Stimulated activated CD4-positive, alpha-beta T cell treated with anti-CD3 and anti-CD28 coated beads, Interleukin-1b, Interleukin-23, amount 100 ng/mL, for 48 hours (primary cell): ENCODE measurements around the gene ANTXR1.

ENCODE experiments used
- DNase-seq: peaks from one replicate; pipeline ENCODE4 v3.0.0-alpha.2; 2020

The ANTXR1 gene

DNA sequence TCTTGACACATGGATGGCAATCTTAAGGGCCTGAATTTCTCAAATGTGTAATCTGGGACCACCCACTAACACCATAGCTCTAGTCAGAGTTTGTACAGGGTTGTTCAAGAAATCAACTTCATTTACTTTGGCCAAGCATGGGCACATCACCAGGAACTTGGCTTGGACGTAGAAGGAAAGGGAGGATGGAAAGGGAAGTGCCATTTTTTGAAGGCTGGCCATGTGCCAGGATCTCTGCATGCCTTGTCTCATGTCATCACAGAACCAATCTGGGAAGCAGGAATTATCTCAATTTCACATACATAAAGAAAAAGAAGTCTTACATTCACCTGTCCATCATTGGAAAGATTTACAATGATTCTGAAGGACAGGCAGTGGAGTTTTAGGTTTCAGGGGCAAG is 128.1 kb downstream of the ANTXR1 start:
- no peak for DNase-seq

DNA sequence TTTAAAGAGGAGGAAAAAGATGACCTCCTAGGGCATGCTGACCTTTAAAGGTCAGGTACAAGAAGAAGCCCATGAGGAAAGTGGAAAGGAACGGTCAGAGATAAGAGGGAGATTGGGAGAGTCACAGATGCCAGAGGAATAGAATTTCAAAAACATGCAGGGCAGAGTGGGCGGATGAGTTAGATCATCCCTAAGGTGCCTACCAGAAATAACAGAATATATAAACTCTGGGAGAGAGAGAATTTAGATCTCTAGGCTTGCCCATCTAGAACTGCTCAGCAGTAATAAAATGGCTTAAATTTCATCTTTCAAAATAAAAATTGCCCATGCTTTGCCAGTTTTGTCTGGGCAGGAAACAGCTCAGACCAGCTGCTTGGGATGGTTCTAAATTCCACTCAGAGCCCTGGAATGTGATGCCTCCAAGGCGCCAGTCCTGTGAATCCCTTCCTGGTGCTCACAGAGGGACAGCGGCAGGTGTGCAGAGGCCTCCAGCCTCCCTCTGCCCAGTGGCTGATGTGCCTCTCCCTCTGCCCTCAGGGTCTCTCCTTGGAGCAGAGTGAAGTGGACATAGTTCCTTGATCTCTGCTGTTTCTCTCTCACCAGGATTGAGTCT is 130.9 kb downstream of the ANTXR1 start:
- no peak for DNase-seq

DNA sequence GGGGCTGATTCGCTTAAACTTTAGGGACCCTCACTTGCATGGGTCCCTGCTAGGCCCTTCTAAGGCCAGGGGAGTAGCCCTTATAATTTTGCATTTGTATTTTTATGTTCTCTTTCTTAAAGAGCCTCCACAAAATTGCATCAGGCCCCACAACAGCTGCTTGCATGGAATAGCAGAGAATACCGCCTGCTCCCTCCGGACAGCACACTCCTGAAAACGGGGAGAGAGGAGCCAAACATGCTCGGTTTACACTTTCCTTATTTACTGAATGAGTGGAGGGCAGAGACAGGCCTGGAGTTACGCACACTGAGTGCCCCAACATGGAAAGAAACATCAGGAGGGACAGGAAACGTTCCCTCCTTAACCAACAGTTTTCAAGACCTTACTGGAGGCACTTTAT is 132.2 kb downstream of the ANTXR1 start:
- no peak for DNase-seq

DNA sequence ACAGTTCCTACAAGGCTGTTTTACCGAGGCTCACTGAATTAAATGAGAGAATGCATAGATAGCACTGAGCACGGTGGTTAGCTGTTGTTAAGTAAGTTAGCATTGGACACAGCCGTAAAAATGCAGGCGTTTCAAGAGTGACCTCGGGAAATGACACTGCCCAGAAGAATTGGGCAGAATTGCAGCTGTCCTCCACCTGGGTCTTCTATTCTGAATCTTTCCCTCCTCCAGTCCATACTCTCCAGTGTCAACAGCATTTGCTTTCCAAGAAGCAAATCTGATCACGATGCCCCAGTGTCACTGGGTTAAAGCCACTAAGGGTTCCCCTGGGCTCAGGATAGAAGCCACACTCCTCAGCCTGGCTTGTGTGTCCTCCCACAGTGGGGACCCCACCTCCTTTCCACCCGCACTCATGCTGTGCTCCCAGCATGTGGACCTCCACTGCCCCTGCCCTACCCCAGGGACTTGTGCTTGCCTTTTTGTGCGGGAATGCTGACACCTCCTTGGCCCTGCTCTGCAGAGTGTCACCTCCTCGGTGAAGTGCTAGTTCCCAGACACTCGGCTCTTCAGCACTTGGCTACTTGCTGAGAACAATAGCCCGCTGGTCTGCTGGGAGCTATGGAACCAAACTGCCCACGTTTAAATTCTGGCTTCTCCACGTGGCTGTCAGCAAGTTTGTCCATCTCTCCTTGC is 135.0 kb downstream of the ANTXR1 start:
- DNase-seq: no peak

DNA sequence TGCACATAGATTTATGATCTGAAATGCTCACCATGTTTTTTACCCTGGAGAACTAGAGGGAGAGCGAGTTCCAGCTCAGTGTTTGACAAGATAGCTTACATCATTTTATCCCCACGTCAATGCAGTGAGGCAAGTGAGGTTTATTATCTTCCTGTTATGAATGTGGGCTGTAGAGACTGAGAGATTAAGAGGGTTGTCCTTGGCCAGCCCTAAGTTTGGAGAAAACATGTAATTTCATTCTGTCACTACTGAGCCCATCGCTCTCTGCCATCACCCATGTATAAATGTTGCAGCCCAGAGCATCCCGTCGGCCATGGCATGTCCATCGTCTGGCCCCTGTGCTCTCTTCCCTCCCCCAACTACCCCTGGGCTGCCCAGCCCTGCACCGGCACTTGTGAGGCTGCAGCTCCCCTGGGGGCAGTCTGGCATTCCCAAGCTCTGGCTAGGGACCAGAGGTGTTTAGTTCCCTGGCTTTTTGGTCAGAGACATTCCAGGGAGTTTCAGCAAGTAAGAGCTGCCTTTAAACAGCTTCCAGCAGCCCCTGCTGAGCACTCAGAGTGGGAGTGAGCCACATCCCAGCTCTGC is 136.7 kb downstream of the ANTXR1 start:
- no peak for DNase-seq

DNA sequence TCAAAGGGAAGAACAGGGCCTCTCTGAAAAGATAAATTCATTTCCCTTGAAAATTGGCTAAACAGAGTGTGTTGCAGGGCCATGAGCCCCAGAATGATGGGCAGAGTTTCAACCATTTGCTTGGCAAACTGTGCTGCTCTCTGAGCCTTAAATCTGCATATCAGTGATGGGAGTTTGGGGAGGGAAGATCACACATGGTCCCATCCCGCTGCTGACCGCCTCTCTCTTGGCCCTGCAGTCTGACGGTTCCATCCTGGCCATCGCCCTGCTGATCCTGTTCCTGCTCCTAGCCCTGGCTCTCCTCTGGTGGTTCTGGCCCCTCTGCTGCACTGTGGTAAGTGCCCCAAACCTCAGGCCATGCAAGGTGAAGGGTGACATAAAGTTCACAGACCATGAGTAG is 139.0 kb downstream of the ANTXR1 start:
- no peak for DNase-seq

DNA sequence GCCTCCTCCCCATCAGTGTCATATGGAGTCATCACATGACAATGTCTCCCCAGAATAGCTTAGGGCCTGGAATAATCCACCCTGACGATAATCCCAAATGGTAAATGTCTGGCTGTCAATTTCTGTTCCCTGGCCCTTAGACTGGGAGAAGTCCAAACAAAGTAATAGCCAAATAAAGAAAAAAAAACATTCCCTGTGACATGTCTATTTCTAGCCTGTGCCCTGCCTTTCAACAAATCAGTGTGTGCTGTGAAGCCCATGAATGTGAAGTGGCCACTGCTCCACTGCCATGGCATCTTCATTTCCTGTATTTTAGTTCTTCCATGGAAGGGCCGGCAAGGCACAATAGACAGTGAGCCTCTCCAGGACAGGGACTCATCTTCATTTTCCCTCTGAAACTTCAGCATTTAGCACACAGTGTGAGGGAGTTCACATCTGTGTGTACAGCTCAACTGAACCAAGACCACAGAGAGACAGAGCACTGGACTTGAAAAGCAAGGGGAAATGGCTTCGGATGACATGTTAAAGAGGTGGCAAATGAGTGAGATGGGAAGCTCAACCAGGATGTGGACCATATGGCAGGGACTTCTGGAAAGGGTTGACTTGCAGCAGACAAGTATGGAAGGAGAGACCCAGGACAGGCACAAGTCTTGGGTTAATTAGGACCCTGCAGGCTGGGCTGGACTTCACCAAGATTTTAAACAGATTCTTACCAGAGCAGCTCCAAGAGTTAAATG is 140.0 kb downstream of the ANTXR1 start:
- no peak for DNase-seq

DNA sequence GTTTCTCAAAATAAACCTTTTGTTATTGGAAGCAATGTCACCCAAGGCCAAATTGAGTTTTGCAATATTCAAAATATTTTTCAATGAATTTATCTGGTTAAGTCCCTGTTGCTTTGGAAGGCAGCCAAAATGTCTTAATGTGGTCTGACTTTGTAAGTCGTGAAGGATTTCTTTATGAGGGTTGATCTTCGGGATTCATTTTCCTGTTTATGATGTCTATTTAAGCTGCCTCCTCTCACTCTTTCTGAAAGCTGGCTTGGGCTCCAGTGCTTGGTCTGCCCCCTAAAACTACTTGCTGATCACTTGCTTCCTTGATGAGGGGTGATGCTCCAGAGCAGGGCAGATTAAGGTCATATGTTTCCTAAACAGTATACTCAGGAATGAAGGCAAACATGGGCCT is 141.1 kb downstream of the ANTXR1 start:
- no peak for DNase-seq

DNA sequence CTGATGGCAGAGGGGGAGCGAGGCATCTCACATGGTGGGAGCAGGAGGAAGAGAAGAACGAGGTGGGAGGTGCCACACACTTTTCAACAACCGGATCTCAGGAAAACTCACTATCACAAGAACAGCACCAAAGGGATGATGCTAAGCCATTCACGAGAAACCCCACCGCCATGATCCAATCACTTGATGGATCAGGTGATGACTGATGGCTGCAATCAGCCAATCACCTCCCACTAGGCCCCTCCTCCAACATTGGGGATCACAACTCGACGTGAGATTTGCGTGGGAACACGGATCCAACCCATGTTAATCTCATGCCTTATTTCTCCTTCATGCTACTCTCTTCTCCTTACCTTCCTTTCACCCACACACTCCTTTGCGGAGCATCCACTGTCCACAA is 143.6 kb downstream of the ANTXR1 start:
- no peak for DNase-seq

DNA sequence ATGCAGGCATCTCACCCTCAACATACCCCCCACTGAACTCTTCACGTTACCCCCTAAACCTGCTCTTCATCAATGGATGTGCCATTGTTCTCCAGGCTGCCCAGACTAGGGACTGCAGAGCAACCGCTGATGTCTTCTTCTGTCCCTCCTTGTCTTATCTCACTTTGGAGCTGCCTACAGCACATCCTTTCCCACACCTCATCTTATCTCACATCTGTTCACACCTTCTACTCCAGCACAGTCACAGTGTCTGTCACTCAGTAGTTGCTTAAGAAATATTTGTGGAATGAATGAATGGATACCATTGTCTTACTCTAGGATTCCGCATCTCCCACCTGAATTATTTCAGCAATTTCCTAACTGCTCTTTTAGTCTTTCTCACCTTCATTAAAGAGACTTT is 144.5 kb downstream of the ANTXR1 start:
- no peak for DNase-seq

DNA sequence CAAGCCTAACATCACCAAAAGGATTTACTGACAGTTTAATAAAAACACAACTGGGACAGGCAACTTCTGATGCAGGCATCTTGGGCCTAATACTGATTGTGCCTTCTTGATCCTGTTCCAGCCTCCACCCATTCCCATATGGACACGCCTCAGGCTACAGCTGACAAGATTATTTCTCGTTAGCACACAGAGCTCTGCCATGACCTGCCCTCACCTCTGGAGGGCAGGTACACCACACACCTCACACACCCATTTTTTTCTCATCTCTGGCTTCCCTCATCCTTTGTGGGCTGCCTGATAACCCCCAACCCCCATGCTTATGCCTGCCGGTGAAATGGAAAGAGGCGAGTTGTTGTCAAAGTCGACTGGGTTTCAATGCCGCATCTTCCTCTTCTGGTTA is 147.0 kb downstream of the ANTXR1 start:
- no peak for DNase-seq

DNA sequence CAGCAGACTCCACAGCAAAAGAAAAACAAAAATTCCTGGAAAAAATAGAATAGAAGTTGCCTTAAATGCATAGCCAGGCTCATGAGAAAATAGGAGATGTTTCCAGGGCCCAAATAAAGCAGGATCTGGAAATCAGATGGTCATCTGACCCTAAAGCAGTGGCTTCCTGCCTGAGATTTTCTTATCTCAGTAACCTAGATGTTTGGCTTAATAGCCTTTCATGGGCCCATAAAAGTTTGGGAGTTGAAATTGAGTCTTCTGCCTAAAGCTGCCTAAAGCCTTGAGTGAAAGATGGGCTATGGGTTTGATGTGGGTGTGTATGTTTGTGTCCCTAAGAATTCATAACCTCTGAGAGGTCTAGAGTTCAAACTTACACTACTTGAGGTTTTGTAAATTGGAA is 149.1 kb downstream of the ANTXR1 start:
- DNase-seq: no peak

DNA sequence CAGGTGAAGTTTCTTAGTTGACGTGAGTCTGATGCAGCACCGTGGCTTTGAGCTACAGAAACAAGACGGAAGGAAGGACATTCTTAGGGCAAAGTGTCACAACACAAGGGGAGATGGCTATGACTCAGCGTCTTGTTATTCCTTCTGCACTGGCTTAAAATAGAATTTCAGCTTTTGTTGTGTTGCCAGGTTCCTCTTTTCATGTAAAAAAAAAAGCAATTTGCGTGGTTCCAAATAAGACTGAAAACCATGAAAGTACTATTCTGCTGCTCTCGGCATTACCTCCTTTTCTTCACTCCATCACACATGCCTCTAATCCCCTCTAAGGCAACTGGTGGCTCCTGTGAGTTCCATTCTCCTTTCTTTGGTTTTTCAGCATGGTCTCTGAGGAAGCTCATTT is 150.1 kb downstream of the ANTXR1 start:
- DNase-seq: no peak

DNA sequence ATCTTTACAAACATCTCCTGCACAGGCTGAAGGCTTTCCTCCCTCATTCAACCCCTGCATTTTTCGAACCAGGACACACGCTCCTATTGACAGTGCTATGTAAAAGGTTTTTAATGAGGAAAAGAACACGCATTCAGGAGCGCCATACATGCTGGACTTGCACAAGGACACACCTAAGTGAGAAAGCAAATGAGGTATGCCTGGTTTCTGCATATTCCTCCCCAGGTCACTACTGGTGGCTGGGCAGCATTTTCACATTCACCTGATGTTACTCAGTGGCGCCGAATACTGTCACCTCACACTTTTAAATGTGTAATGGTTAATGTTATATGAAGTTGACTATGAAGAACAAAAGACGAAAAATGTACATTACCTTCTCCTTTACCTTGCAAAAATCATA is 150.6 kb downstream of the ANTXR1 start:
- no peak for DNase-seq

DNA sequence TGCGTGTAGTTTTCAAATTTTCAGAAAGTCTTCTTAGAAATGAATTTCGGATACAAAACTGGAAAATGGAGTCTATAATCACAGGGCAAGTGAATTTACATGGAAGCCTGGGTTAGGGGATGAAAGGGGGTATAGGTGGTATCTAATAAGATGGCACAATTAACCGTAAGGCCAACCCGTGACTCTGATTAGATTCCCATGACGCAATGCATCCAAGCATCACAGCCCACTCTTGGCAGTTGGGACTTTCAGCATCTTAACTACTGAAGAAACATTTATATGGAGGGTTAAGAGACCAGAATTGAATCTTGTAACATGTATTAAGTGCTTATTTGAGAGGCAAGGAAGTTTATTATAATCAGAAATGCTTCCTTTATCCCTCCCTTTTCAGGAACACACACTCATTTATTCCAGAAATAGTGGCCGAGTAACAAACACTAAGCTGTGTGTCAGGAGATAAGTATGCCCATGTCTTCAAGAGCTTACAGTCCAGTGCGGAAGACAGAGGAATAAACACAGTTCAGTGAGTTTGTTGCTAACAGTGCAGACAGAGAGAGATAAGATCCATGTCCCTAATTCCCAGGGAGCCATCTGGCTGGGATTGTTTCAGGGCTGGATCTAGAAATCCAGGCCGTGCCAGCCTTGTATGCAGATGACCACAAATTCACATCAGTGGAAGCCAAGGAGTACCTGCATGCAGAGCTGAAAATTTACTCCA is 151.2 kb downstream of the ANTXR1 start:
- DNase-seq: no peak

DNA sequence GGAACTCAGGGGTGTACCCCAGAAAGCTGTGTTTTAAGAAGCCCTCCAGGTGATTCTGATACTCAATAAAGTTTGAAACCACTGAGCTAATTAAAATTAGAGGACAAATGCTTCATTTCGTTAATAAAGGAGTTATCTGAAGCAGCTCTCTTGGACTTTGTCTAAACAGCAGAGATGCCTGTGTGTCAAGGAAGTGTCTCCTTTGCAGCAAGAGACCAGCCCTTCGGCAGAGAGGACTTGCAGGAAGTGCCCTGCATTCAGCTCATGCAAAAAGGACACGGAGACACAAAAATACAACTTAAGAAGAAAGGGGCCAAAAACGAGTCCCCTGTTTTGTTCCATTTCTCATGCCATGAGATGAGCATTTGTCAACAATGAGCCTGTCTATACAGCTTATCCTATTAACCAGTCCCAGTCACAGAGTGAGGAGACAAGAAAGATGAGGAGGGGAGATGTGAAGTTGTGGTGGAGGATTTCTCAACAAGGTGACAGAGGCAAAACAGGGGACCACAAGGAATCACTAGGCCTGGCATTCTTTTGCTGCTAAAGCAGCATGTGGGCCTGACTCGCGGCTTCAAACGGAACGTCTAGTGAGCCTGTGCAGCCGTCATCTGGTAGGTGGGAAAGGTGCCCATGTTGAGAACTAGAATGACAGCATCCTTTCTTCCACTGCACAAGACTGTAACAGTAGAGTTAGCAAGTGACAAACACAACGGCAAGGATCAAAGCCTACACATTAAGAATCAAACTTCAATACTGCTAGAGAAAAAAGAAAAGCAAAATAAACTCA is 152.3 kb downstream of the ANTXR1 start:
- no peak for DNase-seq

DNA sequence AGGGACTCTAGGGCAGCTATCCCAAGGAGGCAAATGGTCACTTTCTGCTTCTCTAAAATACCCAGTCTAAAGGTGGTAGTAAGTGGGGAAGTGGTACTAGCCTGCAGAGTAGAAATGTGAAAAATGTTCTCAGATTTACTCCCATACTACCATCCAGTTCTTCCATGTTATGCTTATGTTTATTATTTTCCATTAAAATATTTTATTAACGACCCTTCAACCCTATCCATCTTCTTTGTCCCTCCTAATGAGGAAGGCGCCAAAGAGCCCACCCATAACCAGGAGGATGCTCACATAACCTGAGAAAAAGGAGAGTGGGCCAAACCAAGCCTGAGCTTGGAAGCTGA is 153.5 kb downstream of the ANTXR1 start:
- DNase-seq: no peak

DNA sequence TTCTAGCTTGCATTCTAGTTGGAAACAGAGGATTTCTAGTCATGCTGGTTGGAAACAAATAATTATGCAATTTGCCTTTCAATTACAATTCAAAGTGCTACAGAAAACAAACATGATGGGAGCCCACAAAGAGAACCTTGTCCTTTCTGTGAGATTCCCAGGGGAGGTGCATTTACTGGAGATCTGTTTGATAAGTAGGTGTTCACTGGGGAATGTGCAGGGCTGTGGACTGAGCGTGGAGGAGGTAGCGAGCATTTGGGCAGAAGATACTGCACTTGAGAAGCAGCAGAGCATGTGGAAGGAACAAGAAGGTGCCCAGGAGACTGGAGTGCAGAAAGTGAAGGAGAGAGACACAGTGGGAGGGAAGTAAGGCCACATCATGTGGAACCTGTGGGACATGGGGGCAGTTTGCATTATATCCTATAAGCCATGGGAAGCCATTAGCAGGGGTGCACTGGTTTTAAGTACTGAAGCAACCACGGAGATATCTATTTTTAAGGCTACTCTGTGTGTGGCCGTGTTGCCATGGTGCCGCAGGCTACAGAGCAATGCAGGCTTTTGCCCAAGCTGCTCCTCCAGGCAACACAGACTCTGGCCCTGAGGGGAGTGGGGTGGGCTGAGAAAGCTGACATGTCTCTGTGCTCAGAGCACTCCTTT is 154.0 kb downstream of the ANTXR1 start:
- DNase-seq: no peak

DNA sequence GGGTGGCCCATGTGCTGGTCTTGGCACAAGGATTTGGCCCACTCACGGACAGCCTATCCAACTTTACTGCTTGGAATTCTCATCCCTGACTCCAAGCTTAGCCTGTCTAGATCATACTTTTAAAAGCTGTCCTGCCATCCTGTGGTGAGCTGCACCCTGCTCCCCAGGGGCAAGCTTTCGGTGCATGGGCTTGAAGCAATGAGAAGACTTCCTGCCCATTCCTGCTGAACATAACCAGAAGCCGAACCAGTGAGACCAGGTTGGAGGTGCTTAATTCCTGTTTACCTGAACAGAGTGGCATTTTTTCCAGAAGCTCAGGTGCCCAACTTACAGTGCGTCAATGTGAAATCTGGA is 154.5 kb downstream of the ANTXR1 start:
- DNase-seq: no peak

DNA sequence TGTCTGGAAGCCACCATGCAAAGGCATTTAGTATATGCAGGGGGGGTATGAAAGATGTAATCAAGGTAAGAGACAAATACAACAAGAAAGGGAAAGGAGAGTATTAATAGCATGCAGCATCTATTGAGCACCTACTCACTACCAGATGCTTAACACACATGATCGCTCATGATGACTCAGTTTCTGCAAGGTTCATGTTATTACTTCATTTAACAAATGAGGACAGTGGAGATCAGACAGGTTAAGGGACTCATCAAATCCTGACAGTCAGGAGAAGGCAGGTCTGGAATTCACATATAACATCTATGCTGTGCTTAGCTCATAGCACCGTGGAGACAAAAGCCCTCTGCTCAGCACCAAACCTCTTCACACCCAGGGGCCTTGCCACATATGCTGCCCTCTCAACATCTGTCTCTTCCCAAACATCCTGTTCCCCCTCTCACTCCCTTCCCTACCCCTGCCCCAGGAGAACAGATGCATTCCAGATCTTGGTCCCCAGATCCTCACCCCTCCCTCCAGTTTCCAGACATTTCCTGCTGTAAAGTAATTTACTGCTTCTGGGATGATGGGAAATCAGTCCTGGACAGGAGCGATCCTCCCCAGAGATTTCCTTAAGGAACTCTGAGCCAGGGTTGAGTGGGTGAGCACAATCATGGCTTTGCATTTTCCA is 155.3 kb downstream of the ANTXR1 start:
- DNase-seq: no peak

DNA sequence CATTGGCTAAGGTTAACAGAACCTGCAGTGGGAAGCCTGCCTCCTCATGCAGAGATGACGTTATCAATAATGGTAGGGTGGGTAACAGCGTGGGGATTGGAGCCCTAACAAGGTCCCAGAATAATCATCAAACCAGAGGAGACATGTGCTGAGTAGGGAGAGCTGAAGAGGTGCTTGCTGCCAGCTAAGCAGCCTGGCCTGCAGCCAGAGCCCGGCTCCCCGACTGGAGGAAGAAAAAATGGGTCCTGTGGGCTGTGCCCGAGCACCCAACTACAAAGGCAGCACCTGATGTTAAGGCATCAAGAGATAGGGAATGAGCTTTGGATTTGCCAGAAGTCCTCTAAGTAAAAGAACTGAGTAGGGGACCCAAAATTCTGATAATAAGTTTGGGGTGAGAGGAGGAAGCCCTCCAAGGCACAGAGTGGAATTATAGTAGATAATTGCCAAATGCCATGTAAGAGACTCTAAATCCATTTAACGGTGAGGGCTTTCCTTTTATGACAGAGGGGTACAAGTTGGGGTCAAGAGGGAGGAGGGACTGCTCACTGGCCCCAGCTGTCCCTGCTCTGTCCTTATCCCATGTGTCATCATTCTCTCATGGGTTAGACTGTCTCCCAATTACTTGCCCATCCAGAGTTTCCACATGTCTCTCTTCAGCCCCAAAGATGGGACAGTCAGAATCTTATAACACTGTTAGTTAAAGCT is 156.1 kb downstream of the ANTXR1 start:
- no peak for DNase-seq
